Glutamatergic neuron (in vitro differentiated cells): ENCODE measurements around the gene GRIFIN. TPM values are rescaled to one million over a fixed set of nuclear protein-coding genes. Genes with fewer than 3 reads are reported as not detected.

ENCODE experiments used
- DNase-seq: peaks from one replicate; pipeline ENCODE4 v3.0.0; 2022
- H3K27ac Mint-ChIP-seq: one replicate; pipeline ENCODE4 v1.8.0; 2020; ENCODE audit warnings: mild to moderate bottlenecking, mixed read lengths, inconsistent platforms; ENCODE audit not compliant: unreplicated experiment
- H3K27me3 Mint-ChIP-seq: one replicate; pipeline ENCODE4 v1.8.0; 2020; ENCODE audit warnings: mild to moderate bottlenecking, moderate library complexity, mixed read lengths, inconsistent platforms; ENCODE audit not compliant: unreplicated experiment
- H3K36me3 Mint-ChIP-seq: one replicate; pipeline ENCODE4 v1.8.0; 2020; ENCODE audit warnings: mild to moderate bottlenecking, mixed read lengths, inconsistent platforms; ENCODE audit not compliant: unreplicated experiment
- H3K4me1 Mint-ChIP-seq: one replicate; pipeline ENCODE4 v1.8.0; 2020; ENCODE audit warnings: mild to moderate bottlenecking, low read depth, mixed read lengths, inconsistent platforms; ENCODE audit not compliant: unreplicated experiment
- H3K4me3 Mint-ChIP-seq: one replicate; pipeline ENCODE4 v1.8.0; 2020; ENCODE audit warnings: mild to moderate bottlenecking, mixed read lengths, inconsistent platforms; ENCODE audit not compliant: unreplicated experiment
- H3K9me3 Mint-ChIP-seq: one replicate; pipeline ENCODE4 v1.8.0; 2020; ENCODE audit warnings: mild to moderate bottlenecking, moderate library complexity, mixed read lengths, inconsistent platforms; ENCODE audit not compliant: unreplicated experiment
- CTCF ChIP-seq: fragments of 200-600 bp; sonication (generic); IDR thresholded peaks from one replicate; pipeline ENCODE4 v1.5.0; 2021; ENCODE audit not compliant: partially characterized antibody, unreplicated experiment
- total RNA-seq: library from RNA; stranded (reverse); fragmentation: NEBNext Ultra II Directional; extraction: Animal tissue kit (Norgen Biotek cat#: 25700); gene quantifications from one replicate; pipeline ENCODE4 v1.2.1, GENCODE V29; 2021; ENCODE audit not compliant: unreplicated experiment

Gene GRIFIN
- total RNA-seq, 1 donor from 2014 or later: not detected

GRCh38 chr7:2479276-2480069, 3.3 kb upstream of the GRIFIN start:
- no peak for DNase-seq
- Mint-ChIP-seq H3K27ac (no peak overlapping the region), H3K4me1 (peaks cover 2% of the 10 kb centered on the region), H3K27me3 (peaks cover 9% of the 10 kb centered on the region), H3K4me3 (no peak overlapping the region), H3K36me3 (no peaks in the 10 kb centered on the region), H3K9me3 (peaks cover 7% of the 10 kb centered on the region)
- no peak for TF ChIP-seq CTCF

- Mint-ChIP-seq H3K9me3 (peaks cover 7% of the 10 kb centered on the region), H3K27me3 (peaks cover 7% of the 10 kb centered on the region), H3K4me3 (no peak overlapping the region), H3K4me1 (peaks cover 2% of the 10 kb centered on the region), H3K36me3 (no peaks in the 10 kb centered on the region), H3K27ac (no peak overlapping the region)
- DNase-seq: no peak
- TF ChIP-seq CTCF: no peak
These were observed 2.6 kb upstream of the GRIFIN start for GRCh38 chr7:2478800-2479199.

DNA sequence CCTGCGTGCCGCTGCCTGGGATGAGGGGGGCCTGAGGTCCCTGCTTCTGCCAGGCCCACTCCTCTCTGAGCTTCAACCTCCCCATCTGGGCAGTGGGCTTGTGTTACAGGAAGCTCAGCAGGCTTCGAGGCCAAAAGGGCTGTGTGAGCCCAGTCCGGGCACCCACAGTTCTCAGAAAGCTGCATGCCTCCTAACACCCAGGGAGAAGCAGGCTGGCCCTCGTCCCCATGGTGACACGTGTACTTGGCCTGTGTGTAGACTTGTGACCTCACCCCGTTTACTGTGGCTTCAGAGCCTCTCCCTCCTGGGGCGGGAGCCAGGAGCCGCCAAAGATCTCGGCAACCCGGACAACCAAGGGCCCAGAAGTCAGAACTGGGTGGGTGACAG, 2.2 kb upstream of the GRIFIN start:
- H3K9me3 Mint-ChIP-seq: peaks cover 7% of the 10 kb centered on the region
- H3K36me3 Mint-ChIP-seq: no peaks in the 10 kb centered on the region
- TF ChIP-seq CTCF: no peak
- peaks cover 4% of the 10 kb centered on the region for H3K4me1 Mint-ChIP-seq
- no peak for DNase-seq
- no peak overlapping the region for H3K4me3 Mint-ChIP-seq
- H3K27me3 Mint-ChIP-seq: peaks cover 9% of the 10 kb centered on the region
- H3K27ac Mint-ChIP-seq: no peak overlapping the region

DNA sequence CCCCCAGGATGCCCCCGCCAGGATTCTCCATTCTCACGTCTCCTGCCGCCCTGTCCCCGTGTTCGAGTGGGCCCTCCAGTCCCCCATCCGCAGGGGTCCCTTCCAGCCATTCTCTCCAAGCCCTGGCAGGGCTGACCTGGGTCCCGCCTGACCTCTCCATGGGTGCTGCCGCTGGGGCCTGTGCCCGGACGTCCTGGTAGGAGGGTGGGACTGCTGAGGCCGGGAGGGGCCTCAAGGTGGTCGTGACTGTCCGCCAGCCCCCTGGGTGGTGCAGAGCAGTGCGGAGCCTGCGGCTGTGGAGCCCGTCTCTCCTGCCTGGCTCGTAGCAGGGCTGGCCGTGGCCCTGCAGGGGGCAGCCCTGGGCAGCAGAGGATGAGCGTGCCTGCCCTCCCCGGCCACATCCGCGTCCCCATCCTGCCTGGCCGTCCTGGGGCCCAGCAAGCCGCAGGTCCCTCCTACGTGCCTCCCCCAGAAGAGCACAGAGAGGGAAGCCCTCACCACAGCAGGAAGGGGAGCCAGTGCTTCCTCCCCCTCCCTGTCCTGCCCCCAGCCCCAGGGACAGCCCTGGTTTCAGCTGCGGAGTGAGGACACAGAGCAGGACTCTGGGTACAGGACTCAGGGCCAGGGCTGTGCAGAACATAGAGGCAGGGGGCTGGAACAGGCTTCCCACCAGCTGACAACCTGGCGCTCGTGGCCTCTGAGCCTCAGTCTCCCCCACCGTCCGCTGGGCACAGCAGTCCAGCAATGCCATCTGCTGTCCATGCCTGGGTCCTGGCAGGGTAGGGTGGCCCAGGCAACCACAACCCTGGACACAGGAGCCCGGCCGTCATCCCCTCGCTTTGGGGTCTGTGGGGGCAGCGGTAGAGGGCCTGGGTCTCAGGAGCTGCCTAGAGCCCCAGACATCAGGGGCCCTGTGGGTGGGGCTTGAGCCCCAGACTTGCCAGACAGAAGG, 1.5 kb upstream of the GRIFIN start:
- Mint-ChIP-seq H3K36me3 (no peaks in the 10 kb centered on the region), H3K9me3 (peaks cover 2% of the 10 kb centered on the region), H3K4me3 (no peak overlapping the region), H3K4me1 (peaks cover 4% of the 10 kb centered on the region), H3K27ac (no peak overlapping the region), H3K27me3 (peaks cover 5% of the 10 kb centered on the region)
- peak; percentile 55 for TF ChIP-seq CTCF
- peak; percentile 84 for DNase-seq
